ENCODE results near the gene ACAN. TPM values are rescaled to one million over a fixed set of nuclear protein-coding genes. Genes with fewer than 3 reads are reported as not detected.

Gene ACAN
- total and polyA plus RNA-seq, 10 of the 15 experiments (the other 5 are each of a cell fraction or from before 2014, with no cell fraction given), result not detected

DNA sequence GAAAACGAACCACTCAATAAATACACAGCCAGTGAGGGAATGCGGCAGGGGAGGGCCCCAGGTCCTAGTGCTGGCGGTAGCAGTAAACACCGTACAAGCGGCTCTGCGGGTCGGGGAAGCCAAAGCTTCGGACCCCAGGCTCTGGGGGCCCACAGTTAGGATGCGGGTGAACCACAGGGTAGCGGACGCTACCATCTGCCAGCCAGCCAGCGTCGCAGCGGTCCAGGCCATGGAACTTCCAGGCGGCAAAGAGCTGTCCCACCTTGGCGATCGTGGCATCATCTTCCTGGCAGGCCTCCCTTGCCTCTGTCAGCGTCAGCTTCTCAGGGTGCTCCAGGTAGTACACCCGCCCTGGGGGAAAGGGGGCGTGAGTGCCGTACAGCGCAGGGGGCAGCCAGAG, 74.7 kb downstream of the ACAN start:
- POLR2A ChIA-PET, result no interaction called here
- no peak overlapping the region for H3K4me2 ChIP-seq (ENCODE audit: control insufficient read depth, insufficient read depth)
- WGBS (ENCODE audit: insufficient coverage, insufficient replicate concordance, low lambda C conversion rate, missing lambda C conversion rate), result 54% methylated on average over 22 of the region's 22 CpGs
- no peaks in the 10 kb centered on the region for H4K20me1 ChIP-seq (ENCODE audit: control insufficient read depth, insufficient read depth)
- RAD21 ChIA-PET (ENCODE audit: unreplicated experiment), result interaction anchor here (0.9 kb wide), 1 partner anchor 17 kb away, joined by 3 read pairs; no protein-coding TSS in a partner anchor
- no peak overlapping the region for H3K9ac ChIP-seq (ENCODE audit: control insufficient read depth, insufficient read depth, low read length)
- no peak overlapping the region for H3K4me3 ChIP-seq
- H3K4me1 ChIP-seq (ENCODE audit: control insufficient read depth, insufficient read depth, low read length), result no peaks in the 10 kb centered on the region
- no peaks in the 10 kb centered on the region for H3K9me3 ChIP-seq (replicated peaks; ENCODE audit: control insufficient read depth, insufficient read depth, low read length)
- intact Hi-C loops (cut with micrococcal nuclease; ENCODE audit: unreplicated experiment), result no loop called here
- CTCF ChIA-PET, result interaction anchor here (1.1 to 2.0 kb wide), 8 partner anchors 8 to 300 kb away, joined by 3 to 10 read pairs (median 6); partner anchors contain the start of gene HAPLN3
- H3K36me3 ChIP-seq (ENCODE audit: control insufficient read depth in 2 of 2, insufficient read depth in 2 of 2, low read length in 1 of 2), result no peaks in the 10 kb centered on the region
- SMC1A ChIA-PET (ENCODE audit: uncharacterized antibody, unreplicated experiment), result no interaction called here
- in situ Hi-C loops (cut with MboI), result no loop called here
- ATAC-seq (no peak), FAIRE-seq (no peak), DNase-seq (ENCODE audit: low read depth, low spot score) (no peak)
- BruUV-seq (replicated peaks), result no TSS peak
- H3K27me3 ChIP-seq (replicated peaks in 1 of 2; ENCODE audit: control insufficient read depth in 2 of 2, insufficient read depth in 2 of 2, low read length in 1 of 2), result no peaks in the 10 kb centered on the region
- no peaks in the 10 kb centered on the region for H3K79me2 ChIP-seq (ENCODE audit: control insufficient read depth, insufficient read depth, low read length)
- no peak overlapping the region for H3K27ac ChIP-seq (ENCODE audit: control insufficient read depth, insufficient read depth)
- no peak overlapping the region for H2AFZ ChIP-seq (ENCODE audit: control insufficient read depth, low read depth, low read length)
- no peak for TF ChIP-seq LARP7 (IDR thresholded peaks at IDR 0.05)
- TF ChIP-seq, protein P1, sequence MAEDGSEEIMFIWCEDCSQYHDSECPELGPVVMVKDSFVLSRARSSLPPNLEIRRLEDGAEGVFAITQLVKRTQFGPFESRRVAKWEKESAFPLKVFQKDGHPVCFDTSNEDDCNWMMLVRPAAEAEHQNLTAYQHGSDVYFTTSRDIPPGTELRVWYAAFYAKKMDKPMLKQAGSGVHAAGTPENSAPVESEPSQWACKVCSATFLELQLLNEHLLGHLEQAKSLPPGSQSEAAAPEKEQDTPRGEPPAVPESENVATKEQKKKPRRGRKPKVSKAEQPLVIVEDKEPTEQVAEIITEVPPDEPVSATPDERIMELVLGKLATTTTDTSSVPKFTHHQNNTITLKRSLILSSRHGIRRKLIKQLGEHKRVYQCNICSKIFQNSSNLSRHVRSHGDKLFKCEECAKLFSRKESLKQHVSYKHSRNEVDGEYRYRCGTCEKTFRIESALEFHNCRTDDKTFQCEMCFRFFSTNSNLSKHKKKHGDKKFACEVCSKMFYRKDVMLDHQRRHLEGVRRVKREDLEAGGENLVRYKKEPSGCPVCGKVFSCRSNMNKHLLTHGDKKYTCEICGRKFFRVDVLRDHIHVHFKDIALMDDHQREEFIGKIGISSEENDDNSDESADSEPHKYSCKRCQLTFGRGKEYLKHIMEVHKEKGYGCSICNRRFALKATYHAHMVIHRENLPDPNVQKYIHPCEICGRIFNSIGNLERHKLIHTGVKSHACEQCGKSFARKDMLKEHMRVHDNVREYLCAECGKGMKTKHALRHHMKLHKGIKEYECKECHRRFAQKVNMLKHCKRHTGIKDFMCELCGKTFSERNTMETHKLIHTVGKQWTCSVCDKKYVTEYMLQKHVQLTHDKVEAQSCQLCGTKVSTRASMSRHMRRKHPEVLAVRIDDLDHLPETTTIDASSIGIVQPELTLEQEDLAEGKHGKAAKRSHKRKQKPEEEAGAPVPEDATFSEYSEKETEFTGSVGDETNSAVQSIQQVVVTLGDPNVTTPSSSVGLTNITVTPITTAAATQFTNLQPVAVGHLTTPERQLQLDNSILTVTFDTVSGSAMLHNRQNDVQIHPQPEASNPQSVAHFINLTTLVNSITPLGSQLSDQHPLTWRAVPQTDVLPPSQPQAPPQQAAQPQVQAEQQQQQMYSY (CRISPR knock-in tag; IDR thresholded peaks at IDR 0.05), result no peak
- TF ChIP-seq RAD21 (IDR thresholded peaks at IDR 0.05; ENCODE audit: insufficient read depth, low read depth, low read length), result no peak
- TF ChIP-seq, protein P2, sequence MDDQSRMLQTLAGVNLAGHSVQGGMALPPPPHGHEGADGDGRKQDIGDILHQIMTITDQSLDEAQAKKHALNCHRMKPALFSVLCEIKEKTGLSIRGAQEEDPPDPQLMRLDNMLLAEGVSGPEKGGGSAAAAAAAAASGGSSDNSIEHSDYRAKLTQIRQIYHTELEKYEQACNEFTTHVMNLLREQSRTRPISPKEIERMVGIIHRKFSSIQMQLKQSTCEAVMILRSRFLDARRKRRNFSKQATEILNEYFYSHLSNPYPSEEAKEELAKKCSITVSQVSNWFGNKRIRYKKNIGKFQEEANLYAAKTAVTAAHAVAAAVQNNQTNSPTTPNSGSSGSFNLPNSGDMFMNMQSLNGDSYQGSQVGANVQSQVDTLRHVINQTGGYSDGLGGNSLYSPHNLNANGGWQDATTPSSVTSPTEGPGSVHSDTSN (IDR thresholded peaks at IDR 0.05; ENCODE audit: insufficient replicate concordance, low read depth, low read length), result no peak
- TF ChIP-seq, protein P3, sequence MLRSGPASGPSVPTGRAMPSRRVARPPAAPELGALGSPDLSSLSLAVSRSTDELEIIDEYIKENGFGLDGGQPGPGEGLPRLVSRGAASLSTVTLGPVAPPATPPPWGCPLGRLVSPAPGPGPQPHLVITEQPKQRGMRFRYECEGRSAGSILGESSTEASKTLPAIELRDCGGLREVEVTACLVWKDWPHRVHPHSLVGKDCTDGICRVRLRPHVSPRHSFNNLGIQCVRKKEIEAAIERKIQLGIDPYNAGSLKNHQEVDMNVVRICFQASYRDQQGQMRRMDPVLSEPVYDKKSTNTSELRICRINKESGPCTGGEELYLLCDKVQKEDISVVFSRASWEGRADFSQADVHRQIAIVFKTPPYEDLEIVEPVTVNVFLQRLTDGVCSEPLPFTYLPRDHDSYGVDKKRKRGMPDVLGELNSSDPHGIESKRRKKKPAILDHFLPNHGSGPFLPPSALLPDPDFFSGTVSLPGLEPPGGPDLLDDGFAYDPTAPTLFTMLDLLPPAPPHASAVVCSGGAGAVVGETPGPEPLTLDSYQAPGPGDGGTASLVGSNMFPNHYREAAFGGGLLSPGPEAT (IDR thresholded peaks at IDR 0.05; ENCODE audit: low read depth), result no peak
- TF ChIP-seq, protein P4, sequence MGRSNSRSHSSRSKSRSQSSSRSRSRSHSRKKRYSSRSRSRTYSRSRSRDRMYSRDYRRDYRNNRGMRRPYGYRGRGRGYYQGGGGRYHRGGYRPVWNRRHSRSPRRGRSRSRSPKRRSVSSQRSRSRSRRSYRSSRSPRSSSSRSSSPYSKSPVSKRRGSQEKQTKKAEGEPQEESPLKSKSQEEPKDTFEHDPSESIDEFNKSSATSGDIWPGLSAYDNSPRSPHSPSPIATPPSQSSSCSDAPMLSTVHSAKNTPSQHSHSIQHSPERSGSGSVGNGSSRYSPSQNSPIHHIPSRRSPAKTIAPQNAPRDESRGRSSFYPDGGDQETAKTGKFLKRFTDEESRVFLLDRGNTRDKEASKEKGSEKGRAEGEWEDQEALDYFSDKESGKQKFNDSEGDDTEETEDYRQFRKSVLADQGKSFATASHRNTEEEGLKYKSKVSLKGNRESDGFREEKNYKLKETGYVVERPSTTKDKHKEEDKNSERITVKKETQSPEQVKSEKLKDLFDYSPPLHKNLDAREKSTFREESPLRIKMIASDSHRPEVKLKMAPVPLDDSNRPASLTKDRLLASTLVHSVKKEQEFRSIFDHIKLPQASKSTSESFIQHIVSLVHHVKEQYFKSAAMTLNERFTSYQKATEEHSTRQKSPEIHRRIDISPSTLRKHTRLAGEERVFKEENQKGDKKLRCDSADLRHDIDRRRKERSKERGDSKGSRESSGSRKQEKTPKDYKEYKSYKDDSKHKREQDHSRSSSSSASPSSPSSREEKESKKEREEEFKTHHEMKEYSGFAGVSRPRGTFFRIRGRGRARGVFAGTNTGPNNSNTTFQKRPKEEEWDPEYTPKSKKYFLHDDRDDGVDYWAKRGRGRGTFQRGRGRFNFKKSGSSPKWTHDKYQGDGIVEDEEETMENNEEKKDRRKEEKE (IDR thresholded peaks at IDR 0.05), result no peak
- TF ChIP-seq ZNF207 (IDR thresholded peaks at IDR 0.05; ENCODE audit: borderline replicate concordance), result no peak

Data from GM12878 (cell line).